Tibial nerve (tissue), 4 donors: ENCODE results near the gene TSFM.

Experiments used
- CTCF ChIP-seq, 5 experiments: fragments of 200-600 bp in 3 of 5; fragments of 450-650 bp in 2 of 5; sonication (generic) in 3 of 5; IDR thresholded peaks; one replicate each; pipeline ENCODE4 v1.5.1; 2016 to 2019; ENCODE audit warnings: antibody characterized with exemption in 5 of 5, mild to moderate bottlenecking in 3 of 5, moderate library complexity in 2 of 5
- EP300 ChIP-seq, 2 donors: sonication (generic); formaldehyde crosslinking; IDR thresholded peaks; one replicate each; pipeline ENCODE4 v1.6.1; 2017; ENCODE audit warnings: antibody characterized with exemption in 2 of 2, mild to moderate bottlenecking in 1 of 2
- POLR2A ChIP-seq, 2 donors: fragments of 450-650 bp; IDR thresholded peaks; one replicate each; pipeline ENCODE4 v1.6.1; 2017; ENCODE audit warnings: antibody characterized with exemption in 2 of 2, mild to moderate bottlenecking in 2 of 2, moderate library complexity in 2 of 2

- TF ChIP-seq POLR2A (IDR thresholded peaks at IDR 0.05) (no peak), CTCF (IDR thresholded peaks at IDR 0.05) (no peak), EP300 (IDR thresholded peaks at IDR 0.05) (no peak)
These were observed 23.8 kb upstream of the TSFM start for GRCh38 chr12:57758552-57759359.
